H1 (cell line): ENCODE data around the gene RAI2. TPM values are rescaled to one million over a fixed set of nuclear protein-coding genes. Genes with fewer than 3 reads are reported as not detected.

Experiments used
- CTCF ChIA-PET: fragments of 300-600 bp; sonication (Branson Sonifier 250); formaldehyde crosslinking; loops from one replicate; lab custom pipeline; 2021; ENCODE audit not compliant: partially characterized antibody; lab: Charles Lee
- POLR2A ChIA-PET: fragments of 300-600 bp; sonication (Branson Sonifier 250); formaldehyde crosslinking; loops from one replicate; lab custom pipeline; 2021; ENCODE audit warnings: inconsistent platforms; ENCODE audit not compliant: partially characterized antibody; lab: Charles Lee
- DNase-seq, 2 experiments: peaks; one replicate each; pipeline versions ENCODE4 v3.0.0 to v3.0.0-alpha.2; 2010 to 2022; ENCODE audit warnings: low spot score in 2 of 2, low read depth in 1 of 2, mixed read lengths in 1 of 2
- FAIRE-seq: peaks from 2 replicates; lab custom pipeline; 2011; peaks lifted over from hg19 to GRCh38; lab: Jason Lieb, UNC
- H2AFZ ChIP-seq: 2 replicates; pipeline ENCODE4 v1.8.1; 2012; ENCODE audit warnings: low read length, inconsistent platforms
- H2AK5ac ChIP-seq: 2 replicates; pipeline ENCODE4 v1.6.1; 2013; ENCODE audit warnings: low read depth, low read length
- H2BK120ac ChIP-seq: replicated peaks from 2 replicates; pipeline ENCODE3; 2013; ENCODE audit warnings: low read depth, low read length, inconsistent platforms
- H2BK12ac ChIP-seq: 2 replicates; pipeline ENCODE4 v1.6.1; 2013; ENCODE audit warnings: low read depth, low read length
- H2BK15ac ChIP-seq: 2 replicates; pipeline ENCODE4 v1.6.1; 2013; ENCODE audit warnings: low read length
- H2BK20ac ChIP-seq: 2 replicates; pipeline ENCODE4 v1.6.1; 2013; ENCODE audit warnings: low read length
- H2BK5ac ChIP-seq: 2 replicates; pipeline ENCODE4 v1.6.1; 2013; ENCODE audit warnings: low read depth, low read length
- H3K14ac ChIP-seq: 2 replicates; pipeline ENCODE4 v1.6.1; 2013; ENCODE audit warnings: inconsistent platforms; ENCODE audit not compliant: insufficient read length
- H3K18ac ChIP-seq: 2 replicates; pipeline ENCODE4 v1.6.1; 2013; ENCODE audit warnings: low read length; ENCODE audit errors: extremely low read depth
- H3K23ac ChIP-seq: 2 replicates; pipeline ENCODE4 v1.6.1; 2013; ENCODE audit warnings: inconsistent platforms; ENCODE audit not compliant: insufficient read length
- H3K23me2 ChIP-seq: 2 replicates; pipeline ENCODE4 v1.6.1; 2013; ENCODE audit warnings: low read depth, low read length
- H3K27ac ChIP-seq: 2 replicates; pipeline ENCODE4 v1.6.1; 2011; ENCODE audit warnings: low read depth, low read length, inconsistent platforms
- H3K27me3 ChIP-seq, 4 experiments: replicated peaks in 1 of 4; 1 replicate in 1 of 4; 2 replicates in 3 of 4; pipeline versions ENCODE4 v1.6.1 to v1.8.1; 2011 to 2013; ENCODE audit warnings: low read length in 3 of 4, mild to moderate bottlenecking in 3 of 4, inconsistent platforms in 2 of 4, mixed read lengths in 2 of 4, moderate library complexity in 1 of 4; ENCODE audit not compliant: control insufficient read depth in 3 of 4, insufficient read depth in 3 of 4; ENCODE audit errors: extremely low read depth in 1 of 4
- H3K36me3 ChIP-seq, 4 experiments: 2 replicates each; pipeline versions ENCODE4 v1.6.1 to v1.8.1; 2011 to 2013; ENCODE audit warnings: mild to moderate bottlenecking in 4 of 4, low read length in 3 of 4, moderate library complexity in 2 of 4, control low read depth in 1 of 4, inconsistent platforms in 1 of 4; ENCODE audit not compliant: insufficient read depth in 4 of 4, control insufficient read depth in 2 of 4
- H3K4ac ChIP-seq: replicated peaks from 2 replicates; pipeline ENCODE3; 2013; ENCODE audit warnings: low read length, low read depth, mixed read lengths, inconsistent platforms; ENCODE audit not compliant: insufficient read length
- H3K4me1 ChIP-seq, 4 experiments: replicated peaks in 1 of 4; 1 replicate in 1 of 4; 2 replicates in 3 of 4; pipeline versions ENCODE4 v1.6.1 to v1.8.1; 2011 to 2013; ENCODE audit warnings: low read length in 3 of 4, inconsistent platforms in 2 of 4, mixed read lengths in 1 of 4; ENCODE audit not compliant: insufficient read depth in 4 of 4, control insufficient read depth in 3 of 4
- H3K4me2 ChIP-seq, 2 experiments: 2 replicates each; pipeline versions ENCODE4 v1.6.1 to v1.8.1; 2011 to 2013; ENCODE audit warnings: low read depth in 2 of 2, low read length in 2 of 2, control low read depth in 1 of 2, inconsistent platforms in 1 of 2, mild to moderate bottlenecking in 1 of 2; ENCODE audit not compliant: insufficient read depth in 1 of 2
- H3K4me3 ChIP-seq, 4 experiments: fragments of 200-600, 300-600 bp in 1 of 4; sonication (generic), shearing (Covaris generic), sonication (Bioruptor Twin) in 1 of 4; 2 replicates each; pipeline versions ENCODE4 v1.5.1 to v1.8.1; 2011 to 2016; ENCODE audit warnings: low read length in 4 of 4, low read depth in 3 of 4, control low read depth in 2 of 4, inconsistent platforms in 2 of 4, mild to moderate bottlenecking in 2 of 4, mixed read lengths in 1 of 4, moderate library complexity in 1 of 4; ENCODE audit not compliant: insufficient read depth in 2 of 4; ENCODE audit errors: extremely low read depth in 1 of 4
- H3K56ac ChIP-seq: replicated peaks from 2 replicates; pipeline ENCODE3; 2013; ENCODE audit warnings: low read depth, mild to moderate bottlenecking, mixed read lengths, low read length, inconsistent platforms; ENCODE audit not compliant: insufficient read length
- H3K79me1 ChIP-seq: 2 replicates; pipeline ENCODE4 v1.6.1; 2013; ENCODE audit warnings: low read depth, low read length, control low read depth
- H3K79me2 ChIP-seq, 2 experiments: 2 replicates each; pipeline versions ENCODE4 v1.6.1 to v1.8.1; 2012 to 2013; ENCODE audit warnings: low read length in 2 of 2, mild to moderate bottlenecking in 2 of 2, inconsistent platforms in 1 of 2; ENCODE audit not compliant: insufficient read depth in 2 of 2, control insufficient read depth in 1 of 2
- H3K9ac ChIP-seq, 4 experiments: replicated peaks in 1 of 4; 1 replicate in 1 of 4; 2 replicates in 3 of 4; pipeline versions ENCODE4 v1.6.1 to v1.8.1; 2011 to 2013; ENCODE audit warnings: low read depth in 3 of 4, low read length in 3 of 4, control low read depth in 2 of 4, mild to moderate bottlenecking in 2 of 4, moderate library complexity in 2 of 4, inconsistent platforms in 1 of 4; ENCODE audit errors: extremely low read depth in 1 of 4
- H3K9me3 ChIP-seq, 2 experiments: 2 replicates each; pipeline versions ENCODE4 v1.6.1 to v1.8.1; 2012 to 2013; ENCODE audit warnings: mild to moderate bottlenecking in 2 of 2, moderate library complexity in 2 of 2, control low read depth in 1 of 2, inconsistent platforms in 1 of 2, low read depth in 1 of 2, low read length in 1 of 2, mixed read lengths in 1 of 2; ENCODE audit not compliant: insufficient read depth in 2 of 2
- H4K20me1 ChIP-seq, 2 experiments: replicated peaks in 1 of 2; 2 replicates each; pipeline versions ENCODE3 to v1.8.1; 2011 to 2013; ENCODE audit warnings: inconsistent platforms in 2 of 2, low read length in 2 of 2, mild to moderate bottlenecking in 1 of 2; ENCODE audit not compliant: insufficient read depth in 2 of 2, control insufficient read depth in 1 of 2
- H4K5ac ChIP-seq: 2 replicates; pipeline ENCODE4 v1.6.1; 2013; ENCODE audit warnings: low read length, low read depth, mixed read lengths, inconsistent platforms; ENCODE audit not compliant: insufficient read length
- H4K8ac ChIP-seq: 2 replicates; pipeline ENCODE4 v1.8.0; 2013; ENCODE audit warnings: mild to moderate bottlenecking, moderate library complexity, low read length, inconsistent platforms; ENCODE audit not compliant: insufficient read depth; ENCODE audit errors: extremely low read depth
- H4K91ac ChIP-seq: replicated peaks from 2 replicates; pipeline ENCODE3; 2013; ENCODE audit warnings: low read length, mixed read lengths, inconsistent platforms; ENCODE audit not compliant: insufficient read length
- ASH2L ChIP-seq: fragments of 200-600, 300-600 bp; sonication (generic); IDR thresholded peaks from one replicate; pipeline ENCODE4 v1.7.1; 2017; ENCODE audit warnings: low read length
- BCL11A ChIP-seq, 2 experiments: IDR thresholded peaks; one replicate each; pipeline ENCODE4 v1.6.1; 2011; ENCODE audit warnings: low read depth in 2 of 2, low read length in 2 of 2, mild to moderate bottlenecking in 2 of 2
- CEBPB ChIP-seq: IDR thresholded peaks from 2 replicates; pipeline ENCODE4 v1.6.1; 2012; ENCODE audit warnings: low read depth, low read length
- CHD1 ChIP-seq: IDR thresholded peaks from 2 replicates; pipeline ENCODE4 v1.6.1; 2012; ENCODE audit warnings: low read depth, low read length, improper control_type of control experiment
- GTF2F1 ChIP-seq: IDR thresholded peaks from 2 replicates; pipeline ENCODE4 v1.6.1; 2012; ENCODE audit warnings: low read depth, low read length, improper control_type of control experiment, borderline replicate concordance
- PHF8 ChIP-seq: fragments of 200-600 bp; sonication (generic); conservative IDR thresholded peaks from 2 replicates; pipeline ENCODE4 v1.7.1; 2012; ENCODE audit warnings: low read depth, mild to moderate bottlenecking, inconsistent platforms, low read length, moderate library complexity
- SIN3A ChIP-seq, 2 experiments: IDR thresholded peaks in 1 of 2; conservative IDR thresholded peaks in 1 of 2; 2 replicates each; pipeline ENCODE4 v1.6.1; 2011 to 2012; ENCODE audit warnings: low read length in 2 of 2, improper control_type of control experiment in 1 of 2, low read depth in 1 of 2, mild to moderate bottlenecking in 1 of 2
- SP1 ChIP-seq: IDR thresholded peaks from 2 replicates; pipeline ENCODE4 v1.6.1; 2011; ENCODE audit warnings: low read depth, low read length
- WGBS, 2 experiments: shearing (Covaris generic) in 1 of 2; methylation state at CpG; one replicate each; pipeline versions ENCODE4 v1.1.6 to v1.1.7; 2013 to 2015; ENCODE audit warnings: low lambda C conversion rate in 2 of 2, mixed read lengths in 2 of 2, inconsistent platforms in 1 of 2, low coverage in 1 of 2, missing lambda C conversion rate in 1 of 2; ENCODE audit not compliant: insufficient replicate concordance in 2 of 2, insufficient coverage in 1 of 2, insufficient read length in 1 of 2; ENCODE audit errors: extremely low coverage in 1 of 2, missing lambda C conversion rate in 1 of 2; 5-methylcytosine and 5-hydroxymethylcytosine counted together
- polyA plus RNA-seq, 7 experiments: library from polyadenylated mRNA; depleted of rRNA in 3 of 7; stranded (reverse) in 5 of 7; unstranded in 2 of 7; fragments of >200 nt in 5 of 7; fragments of 200-250 nt in 2 of 7; gene quantifications; 1 replicate in 5 of 7; 2 replicates in 1 of 7; 4 replicates in 1 of 7; pipeline versions ENCODE4 v1.2.1 to v1.2.3, GENCODE V29; 2011 to 2013; ENCODE audit warnings: missing spikeins in 2 of 7, mixed read lengths in 2 of 7
- total RNA-seq: library from RNA; stranded (reverse); fragmentation: NEBNext Ultra II Directional; extraction: Animal tissue kit (Norgen Biotek cat#: 25700); gene quantifications from 2 replicates; pipeline ENCODE4 v1.2.1, GENCODE V29; 2021

Gene RAI2
- total and polyA plus RNA-seq, 2 of the 8 experiments (the other 6 are each of a cell fraction or from before 2014, with no cell fraction given): 0.60 to 2.0 TPM

- H4K20me1 ChIP-seq: no peaks in the 10 kb centered on the region
- no peak overlapping the region for H2BK20ac ChIP-seq
- ChIA-PET CTCF (no interaction called here), POLR2A (no interaction called here)
- H3K56ac ChIP-seq: no peak overlapping the region
- H3K4ac ChIP-seq: no peak overlapping the region
- no peak for FAIRE-seq
- no peak overlapping the region for H3K18ac ChIP-seq
- H3K4me1 ChIP-seq: no peaks in the 10 kb centered on the region
- H2AK5ac ChIP-seq: no peak overlapping the region
- H3K14ac ChIP-seq: no peak overlapping the region
- H2BK15ac ChIP-seq: no peak overlapping the region
- H2BK120ac ChIP-seq: no peak overlapping the region
- no peaks in the 10 kb centered on the region for H3K79me2 ChIP-seq
- no peak overlapping the region for H2BK12ac ChIP-seq
- no peak overlapping the region for H3K23ac ChIP-seq
- no peaks in the 10 kb centered on the region for H3K36me3 ChIP-seq
- no peak overlapping the region for H3K27ac ChIP-seq
- no peaks in the 10 kb centered on the region for H3K23me2 ChIP-seq
- TF ChIP-seq SIN3A (conservative IDR thresholded peaks at IDR 0.05 in 1 of 2, IDR thresholded peaks at IDR 0.05 in 1 of 2; ENCODE audit: low read depth in 1 of 2, low read length in 2 of 2) (no peak), PHF8 (no peak), SP1 (no peak), GTF2F1 (no peak), CEBPB (no peak), ASH2L (no peak), CHD1 (no peak), BCL11A (IDR thresholded peaks at IDR 0.05; ENCODE audit: low read depth in 2 of 2, low read length in 2 of 2) (no peak)
- H3K4me3 ChIP-seq: no peak overlapping the region
- no peak overlapping the region for H3K4me2 ChIP-seq
- H3K9me3 ChIP-seq: no peaks in the 10 kb centered on the region
- no peaks in the 10 kb centered on the region for H3K79me1 ChIP-seq
- H4K5ac ChIP-seq: no peak overlapping the region
- no peak overlapping the region for H4K91ac ChIP-seq
- no peak overlapping the region for H2AFZ ChIP-seq
- no peak overlapping the region for H3K9ac ChIP-seq
- DNase-seq: no peak
- no peak overlapping the region for H4K8ac ChIP-seq
- no peaks in the 10 kb centered on the region; a peak in 1 of 7 replicates for H3K27me3 ChIP-seq
- 85% methylated on average over 8 of the region's 8 CpGs; no CpG with 5 or more reads in 1 of the 2 experiments for WGBS, 2 experiments
- H2BK5ac ChIP-seq: no peak overlapping the region
These were observed 87.7 kb downstream of the RAI2 start for GRCh38 chrX:17773221-17773876.
